C4-2B (cell line): ENCODE measurements around the gene TLX3.
"Not testable (repeated sequence)": the region's sequence is repeated elsewhere in the genome, so short reads cannot be mapped to it uniquely, and the experiment has no call there.

Experiments
- H3K27ac ChIP-seq: fragments of 450-650 bp; 2 replicates; pipeline ENCODE4 v1.5.1; 2017
- ZFX ChIP-seq: fragments of 450-650 bp; IDR thresholded peaks from 2 replicates; pipeline ENCODE4 v1.6.1; 2017
- TF ChIP-seq, protein P1 (sequence below): fragments of 450-650 bp; conservative IDR thresholded peaks from 2 replicates; pipeline ENCODE4 v1.5.1; 2017; ENCODE audit warnings: mild to moderate bottlenecking

Gene TLX3

DNA sequence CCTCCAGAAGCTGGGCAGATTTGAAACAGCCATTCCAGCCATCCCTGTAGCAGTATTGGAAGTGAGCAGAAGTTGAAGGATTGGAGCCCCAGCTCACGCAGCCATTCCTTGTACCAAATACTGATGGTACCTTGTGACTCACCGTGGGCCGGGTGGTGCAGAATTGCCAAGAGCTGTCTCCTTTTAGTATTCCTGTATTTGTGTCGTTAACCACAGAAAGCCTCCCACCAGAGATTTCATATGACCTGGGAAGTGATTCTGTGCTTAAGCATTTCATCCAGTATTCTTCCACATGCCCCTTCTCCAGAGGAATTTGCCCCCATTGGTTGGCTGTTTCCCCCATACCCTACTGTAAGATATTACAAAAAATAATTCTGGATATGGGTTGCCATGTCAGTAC is 17.7 kb upstream of the TLX3 start:
- no peak overlapping the region for H3K27ac ChIP-seq
- TF ChIP-seq, protein P1, sequence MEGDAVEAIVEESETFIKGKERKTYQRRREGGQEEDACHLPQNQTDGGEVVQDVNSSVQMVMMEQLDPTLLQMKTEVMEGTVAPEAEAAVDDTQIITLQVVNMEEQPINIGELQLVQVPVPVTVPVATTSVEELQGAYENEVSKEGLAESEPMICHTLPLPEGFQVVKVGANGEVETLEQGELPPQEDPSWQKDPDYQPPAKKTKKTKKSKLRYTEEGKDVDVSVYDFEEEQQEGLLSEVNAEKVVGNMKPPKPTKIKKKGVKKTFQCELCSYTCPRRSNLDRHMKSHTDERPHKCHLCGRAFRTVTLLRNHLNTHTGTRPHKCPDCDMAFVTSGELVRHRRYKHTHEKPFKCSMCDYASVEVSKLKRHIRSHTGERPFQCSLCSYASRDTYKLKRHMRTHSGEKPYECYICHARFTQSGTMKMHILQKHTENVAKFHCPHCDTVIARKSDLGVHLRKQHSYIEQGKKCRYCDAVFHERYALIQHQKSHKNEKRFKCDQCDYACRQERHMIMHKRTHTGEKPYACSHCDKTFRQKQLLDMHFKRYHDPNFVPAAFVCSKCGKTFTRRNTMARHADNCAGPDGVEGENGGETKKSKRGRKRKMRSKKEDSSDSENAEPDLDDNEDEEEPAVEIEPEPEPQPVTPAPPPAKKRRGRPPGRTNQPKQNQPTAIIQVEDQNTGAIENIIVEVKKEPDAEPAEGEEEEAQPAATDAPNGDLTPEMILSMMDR: no peak
- no peak for TF ChIP-seq ZFX

DNA sequence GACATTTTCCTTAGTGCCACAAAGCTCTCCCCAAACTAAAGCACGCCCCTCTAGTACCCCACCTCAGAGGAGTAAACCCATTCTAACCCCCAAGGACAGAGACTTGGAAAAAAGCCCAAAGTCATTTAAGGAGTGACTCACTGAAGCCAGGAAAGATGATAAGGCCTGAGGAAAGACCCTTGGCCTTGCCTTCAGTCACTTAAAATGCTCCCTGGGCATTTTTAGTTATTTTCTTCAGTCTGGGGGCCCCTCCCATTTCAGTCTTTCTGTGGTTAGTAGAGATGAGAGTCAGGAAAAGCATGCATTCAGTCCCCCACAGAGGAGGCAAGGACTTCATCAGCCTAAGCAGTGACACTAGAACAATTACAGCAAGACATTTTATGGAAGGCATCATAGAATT is 13.7 kb upstream of the TLX3 start:
- H3K27ac ChIP-seq: no peak overlapping the region

DNA sequence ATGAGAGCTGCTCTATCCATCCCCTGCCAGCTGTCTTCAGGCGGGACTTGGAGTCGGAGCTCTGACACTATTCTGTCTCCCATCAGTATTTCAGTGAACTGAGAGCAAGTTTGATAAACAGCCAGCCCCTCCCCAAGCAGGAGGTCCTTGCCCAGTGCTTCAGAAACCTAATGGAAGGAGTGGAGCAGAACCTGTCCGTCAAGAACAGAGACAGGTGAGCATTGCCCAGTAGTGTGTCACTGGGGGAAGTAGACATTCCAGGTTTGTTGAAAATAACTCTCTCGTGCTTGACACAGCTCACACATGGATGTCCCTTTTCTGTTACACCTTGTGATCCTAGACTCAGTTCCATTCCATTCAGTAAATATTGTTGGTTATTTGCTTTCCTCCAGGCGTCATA is 13.2 kb upstream of the TLX3 start:
- TF ChIP-seq, protein P1: no peak
- no peak for TF ChIP-seq ZFX
- no peak overlapping the region for H3K27ac ChIP-seq

More for the DNA sequence above, 13.7 kb upstream of the TLX3 start:
- TF ChIP-seq ZFX: no peak
- TF ChIP-seq, protein P1: no peak

DNA sequence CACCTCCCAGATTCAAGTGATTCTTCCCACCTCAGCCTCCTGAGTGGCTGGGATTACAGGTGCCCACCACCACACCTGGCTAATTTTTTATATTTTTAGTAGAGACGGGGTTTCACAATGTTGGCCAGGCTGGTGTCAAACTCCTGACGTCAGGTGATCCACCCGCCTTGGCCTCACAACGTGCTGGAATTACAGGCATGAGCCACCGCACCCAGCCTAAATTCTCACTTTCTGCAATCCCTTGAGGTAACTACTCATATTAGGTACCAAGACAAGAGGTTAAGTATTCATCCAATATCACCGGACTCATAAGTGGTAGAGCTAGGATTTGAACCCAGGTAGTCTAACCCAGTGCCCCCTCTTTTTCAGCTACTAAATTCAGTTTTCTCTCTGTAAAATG is 11.1 kb upstream of the TLX3 start:
- H3K27ac ChIP-seq: not testable (repeated sequence)

DNA sequence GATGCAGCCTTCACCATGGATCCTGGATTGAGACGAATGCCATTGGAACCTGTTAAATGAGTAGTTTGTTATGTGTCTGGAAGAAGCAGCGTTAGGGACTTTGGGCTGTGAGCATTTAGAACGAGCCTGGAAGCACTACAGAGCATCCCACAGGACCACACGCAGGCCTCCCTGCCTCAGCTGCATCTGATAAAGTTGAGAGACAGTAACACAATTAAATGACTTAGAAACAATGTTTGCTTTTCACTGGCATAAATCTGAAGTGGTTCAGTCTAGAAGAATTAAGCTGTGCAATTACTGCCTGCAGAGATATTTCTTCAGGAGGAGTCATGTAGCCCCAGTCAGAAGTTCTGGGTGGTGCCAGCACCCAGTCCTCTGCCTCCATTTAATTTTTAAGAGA is 9.8 kb upstream of the TLX3 start:
- no peak overlapping the region for H3K27ac ChIP-seq
- TF ChIP-seq, protein P1: no peak
- TF ChIP-seq ZFX: no peak

DNA sequence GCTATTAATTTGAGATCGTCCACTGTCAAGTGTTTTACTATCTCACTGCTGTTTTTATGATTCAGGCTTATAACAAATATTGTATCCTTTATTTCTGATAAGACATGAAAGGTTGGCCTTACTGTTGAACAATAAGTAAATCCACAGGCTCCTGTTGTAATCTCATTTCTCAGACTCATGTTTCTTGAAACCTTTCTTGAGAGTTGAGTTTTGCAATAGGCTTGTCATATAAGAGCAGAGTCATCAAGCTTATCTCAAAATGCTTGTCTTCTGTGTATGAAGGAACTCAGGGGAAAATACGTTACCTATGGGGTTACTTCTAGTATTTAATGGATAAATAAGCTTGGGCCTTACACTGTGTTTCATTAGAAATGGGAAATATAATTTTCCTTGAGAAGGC is 9.2 kb upstream of the TLX3 start:
- H3K27ac ChIP-seq: no peak overlapping the region
- TF ChIP-seq, protein P1: no peak
- TF ChIP-seq ZFX: no peak

DNA sequence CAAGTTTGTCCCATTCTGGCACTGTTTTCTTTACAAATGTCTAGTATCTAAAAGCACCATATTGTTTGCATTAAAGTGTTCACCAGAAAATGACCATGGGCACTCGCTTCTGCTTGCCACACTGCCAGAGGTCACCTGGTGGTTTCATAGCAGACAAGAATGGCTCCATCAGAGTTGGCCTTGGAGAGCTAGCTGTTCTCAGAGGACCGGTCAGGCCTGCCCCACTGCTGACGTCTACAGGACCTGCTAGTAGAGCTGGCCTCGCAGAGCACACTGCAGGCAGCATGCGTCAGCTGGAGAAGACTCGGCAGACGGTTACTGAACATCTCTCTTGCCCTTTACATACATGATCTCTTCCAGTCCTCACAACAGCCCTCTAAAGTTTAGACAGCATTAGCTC is 8.7 kb upstream of the TLX3 start:
- H3K27ac ChIP-seq: no peak overlapping the region
- TF ChIP-seq, protein P1: no peak
- no peak for TF ChIP-seq ZFX

DNA sequence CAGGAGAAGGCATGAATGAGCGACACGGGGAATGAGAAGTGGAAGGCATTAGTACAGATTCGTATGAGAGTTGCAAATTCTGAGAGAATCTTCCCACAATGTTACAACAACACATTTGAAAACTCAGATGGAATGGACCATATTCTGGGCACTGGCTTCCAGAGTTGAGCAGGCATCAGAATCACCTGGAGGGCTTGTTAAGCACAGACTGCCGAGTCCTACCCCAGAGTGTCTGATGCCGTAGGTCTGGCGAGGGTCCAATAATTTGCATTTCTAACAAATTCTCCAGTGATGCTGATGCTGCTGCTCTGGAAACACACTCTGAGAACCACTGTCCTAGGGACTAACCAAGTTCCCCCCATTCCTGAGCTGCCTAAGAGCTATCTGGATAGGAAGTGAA is 2.9 kb upstream of the TLX3 start:
- H3K27ac ChIP-seq: no peak overlapping the region
- TF ChIP-seq, protein P1: no peak
- TF ChIP-seq ZFX: no peak
